Ectodermal cell (in vitro differentiated cells): ENCODE measurements around the gene ROR1.
"Not testable (repeated sequence)": the region's sequence is repeated elsewhere in the genome, so short reads cannot be mapped to it uniquely, and the experiment has no call there.

ENCODE experiments used
- H3K27ac ChIP-seq: 2 replicates; pipeline ENCODE4 v1.7.0; 2013; ENCODE audit warnings: mild to moderate bottlenecking, low read depth, low read length; ENCODE audit not compliant: insufficient read depth, poor library complexity, severe bottlenecking
- H3K27me3 ChIP-seq: 2 replicates; pipeline ENCODE4 v1.7.0; 2013; ENCODE audit warnings: mild to moderate bottlenecking, low read length; ENCODE audit not compliant: insufficient read depth, control insufficient read depth, poor library complexity, severe bottlenecking
- H3K36me3 ChIP-seq: one replicate; pipeline ENCODE4 v1.7.0; 2013; ENCODE audit warnings: low read length; ENCODE audit not compliant: control insufficient read depth, insufficient read depth
- H3K4me1 ChIP-seq: one replicate; pipeline ENCODE4 v1.7.0; 2013; ENCODE audit warnings: low read length; ENCODE audit not compliant: control insufficient read depth, insufficient read depth
- H3K4me3 ChIP-seq: 2 replicates; pipeline ENCODE4 v1.7.0; 2013; ENCODE audit warnings: low read depth, low read length, control low read depth; ENCODE audit not compliant: insufficient read depth
- H3K9me3 ChIP-seq: 2 replicates; pipeline ENCODE4 v1.7.0; 2013; ENCODE audit warnings: mild to moderate bottlenecking, low read length, moderate library complexity; ENCODE audit not compliant: control insufficient read depth
- WGBS, 2 experiments: methylation state at CpG; one replicate each; pipeline ENCODE4 v1.1.7; 2013; ENCODE audit warnings: missing lambda C conversion rate in 2 of 2; 5-methylcytosine and 5-hydroxymethylcytosine counted together

The ROR1 gene

GRCh38 chr1:63818567-63819325 lies 44.9 kb downstream of the ROR1 start:
- no peaks in the 10 kb centered on the region for H3K27me3 ChIP-seq
- peaks cover 5% of the 10 kb centered on the region for H3K4me1 ChIP-seq
- no peaks in the 10 kb centered on the region for H3K9me3 ChIP-seq
- H3K36me3 ChIP-seq = peaks cover 12% of the 10 kb centered on the region
- H3K27ac ChIP-seq = no peak overlapping the region
- no peak overlapping the region for H3K4me3 ChIP-seq
- WGBS, 2 experiments = 80 to 100% methylated on average over 1 of the region's 1 CpG

GRCh38 chr1:63819795-63820194 lies 46.0 kb downstream of the ROR1 start:
- Histone ChIP-seq H3K27ac (no peak overlapping the region), H3K4me1 (peaks cover 5% of the 10 kb centered on the region), H3K4me3 (no peak overlapping the region), H3K36me3 (peaks cover 8% of the 10 kb centered on the region), H3K27me3 (no peaks in the 10 kb centered on the region), H3K9me3 (no peaks in the 10 kb centered on the region)
- WGBS, 2 experiments = 100% methylated on average over 2 of the region's 2 CpGs

GRCh38 chr1:63821091-63822005 lies 47.5 kb downstream of the ROR1 start:
- whole genome bisulfite sequencing, 2 experiments = 84 to 85% methylated on average over 8 of the region's 8 CpGs
- no peak overlapping the region for H3K4me3 ChIP-seq
- peaks cover 5% of the 10 kb centered on the region for H3K4me1 ChIP-seq
- H3K27me3 ChIP-seq = no peaks in the 10 kb centered on the region
- no peaks in the 10 kb centered on the region for H3K36me3 ChIP-seq
- H3K27ac ChIP-seq = no peak overlapping the region
- no peaks in the 10 kb centered on the region for H3K9me3 ChIP-seq

- no peaks in the 10 kb centered on the region for H3K9me3 ChIP-seq
- H3K27ac ChIP-seq = no peak overlapping the region
- peaks cover 5% of the 10 kb centered on the region for H3K4me1 ChIP-seq
- H3K36me3 ChIP-seq = no peaks in the 10 kb centered on the region
- H3K4me3 ChIP-seq = no peak overlapping the region
- no peaks in the 10 kb centered on the region for H3K27me3 ChIP-seq
These were observed 48.7 kb downstream of the ROR1 start for GRCh38 chr1:63822540-63822939.

GRCh38 chr1:63824451-63824850 lies 50.6 kb downstream of the ROR1 start:
- Histone ChIP-seq H3K27me3 (no peaks in the 10 kb centered on the region), H3K9me3 (no peaks in the 10 kb centered on the region), H3K4me3 (no peak overlapping the region), H3K36me3 (no peaks in the 10 kb centered on the region), H3K4me1 (no peaks in the 10 kb centered on the region), H3K27ac (no peak overlapping the region)
- WGBS, 2 experiments = no CpG with 5 or more reads among the region's 1 CpG

GRCh38 chr1:63825111-63825510 lies 51.3 kb downstream of the ROR1 start:
- Histone ChIP-seq H3K4me1 (no peaks in the 10 kb centered on the region), H3K9me3 (no peaks in the 10 kb centered on the region), H3K27ac (no peak overlapping the region), H3K4me3 (no peak overlapping the region), H3K27me3 (no peaks in the 10 kb centered on the region), H3K36me3 (no peaks in the 10 kb centered on the region)
- WGBS, 2 experiments = 100% methylated on average over 1 of the region's 1 CpG; no CpG with 5 or more reads in 1 of the 2 experiments

- not testable (repeated sequence) for H3K36me3 ChIP-seq, H3K9me3 ChIP-seq, H3K27ac ChIP-seq, H3K4me3 ChIP-seq, H3K4me1 ChIP-seq, H3K27me3 ChIP-seq
These were observed 52.5 kb downstream of the ROR1 start for GRCh38 chr1:63826246-63826861.

GRCh38 chr1:63827411-63828321 lies 53.8 kb downstream of the ROR1 start:
- no peaks in the 10 kb centered on the region for H3K36me3 ChIP-seq
- peak overlapping the region; percentile 29 for H3K27ac ChIP-seq
- 85 to 86% methylated on average over 5 of the region's 5 CpGs for WGBS, 2 experiments
- no peaks in the 10 kb centered on the region for H3K27me3 ChIP-seq
- no peak overlapping the region for H3K4me3 ChIP-seq
- H3K9me3 ChIP-seq = no peaks in the 10 kb centered on the region
- H3K4me1 ChIP-seq = no peaks in the 10 kb centered on the region

- WGBS, 2 experiments = 86% methylated on average over 1 of the region's 1 CpG; no CpG with 5 or more reads in 1 of the 2 experiments
- Histone ChIP-seq H3K4me1 (peaks cover 7% of the 10 kb centered on the region), H3K9me3 (no peaks in the 10 kb centered on the region), H3K4me3 (no peak overlapping the region), H3K27ac (no peak overlapping the region), H3K36me3 (no peaks in the 10 kb centered on the region), H3K27me3 (no peaks in the 10 kb centered on the region)
These were observed 54.7 kb downstream of the ROR1 start for GRCh38 chr1:63828322-63829044.
